ENCODE results near the gene RAI1. TPM values are rescaled to one million over a fixed set of nuclear protein-coding genes. Genes with fewer than 3 reads are reported as not detected.

Gene RAI1
- total RNA-seq, 1 donor, result 8.9 TPM

GRCh38 chr17:17709815-17710321 lies 28.6 kb downstream of the RAI1 start:
- Histone ChIP-seq H3K9me3 (ENCODE audit: low read depth, low read length) (no peaks in the 10 kb centered on the region), H3K4me3 (ENCODE audit: low read length) (no peak overlapping the region), H3K27me3 (ENCODE audit: insufficient read depth, low read length) (no peaks in the 10 kb centered on the region), H3K4me1 (ENCODE audit: insufficient read depth, low read length) (peaks cover 29% of the 10 kb centered on the region)

GRCh38 chr17:17710355-17710727 lies 29.1 kb downstream of the RAI1 start:
- H3K4me1 ChIP-seq (ENCODE audit: insufficient read depth, low read length), result peaks cover 29% of the 10 kb centered on the region
- no peak overlapping the region for H3K4me3 ChIP-seq (ENCODE audit: low read length)
- no peaks in the 10 kb centered on the region for H3K9me3 ChIP-seq (ENCODE audit: low read depth, low read length)
- no peaks in the 10 kb centered on the region for H3K27me3 ChIP-seq (ENCODE audit: insufficient read depth, low read length)

GRCh38 chr17:17710728-17711541 lies 29.7 kb downstream of the RAI1 start:
- Histone ChIP-seq H3K9me3 (ENCODE audit: low read depth, low read length) (no peaks in the 10 kb centered on the region), H3K4me3 (ENCODE audit: low read length) (no peak overlapping the region), H3K4me1 (ENCODE audit: insufficient read depth, low read length) (peaks cover 29% of the 10 kb centered on the region), H3K27me3 (ENCODE audit: insufficient read depth, low read length) (no peaks in the 10 kb centered on the region)

- Histone ChIP-seq H3K4me3 (ENCODE audit: low read length) (no peak overlapping the region), H3K27me3 (ENCODE audit: insufficient read depth, low read length) (no peaks in the 10 kb centered on the region), H3K4me1 (ENCODE audit: insufficient read depth, low read length) (peaks cover 29% of the 10 kb centered on the region), H3K9me3 (ENCODE audit: low read depth, low read length) (no peaks in the 10 kb centered on the region)
Measured at GRCh38 chr17:17711641-17712162, 30.4 kb downstream of the RAI1 start.

- Histone ChIP-seq H3K9me3 (ENCODE audit: low read depth, low read length) (no peaks in the 10 kb centered on the region), H3K4me3 (ENCODE audit: low read length) (no peak overlapping the region), H3K4me1 (ENCODE audit: insufficient read depth, low read length) (peaks cover 29% of the 10 kb centered on the region), H3K27me3 (ENCODE audit: insufficient read depth, low read length) (no peaks in the 10 kb centered on the region)
Measured at GRCh38 chr17:17712268-17712924, 31.1 kb downstream of the RAI1 start.

GRCh38 chr17:17713839-17714238 lies 32.6 kb downstream of the RAI1 start:
- Histone ChIP-seq H3K4me1 (ENCODE audit: insufficient read depth, low read length) (peaks cover 29% of the 10 kb centered on the region), H3K9me3 (ENCODE audit: low read depth, low read length) (no peaks in the 10 kb centered on the region), H3K4me3 (ENCODE audit: low read length) (no peak overlapping the region), H3K27me3 (ENCODE audit: insufficient read depth, low read length) (no peaks in the 10 kb centered on the region)

GRCh38 chr17:17714261-17714866 lies 33.1 kb downstream of the RAI1 start:
- Histone ChIP-seq H3K4me1 (ENCODE audit: insufficient read depth, low read length) (peaks cover 29% of the 10 kb centered on the region), H3K27me3 (ENCODE audit: insufficient read depth, low read length) (no peaks in the 10 kb centered on the region)

GRCh38 chr17:17714879-17715278 lies 33.6 kb downstream of the RAI1 start:
- Histone ChIP-seq H3K27me3 (ENCODE audit: insufficient read depth, low read length) (no peaks in the 10 kb centered on the region), H3K4me1 (ENCODE audit: insufficient read depth, low read length) (peaks cover 29% of the 10 kb centered on the region), H3K9me3 (ENCODE audit: low read depth, low read length) (no peaks in the 10 kb centered on the region), H3K4me3 (ENCODE audit: low read length) (no peak overlapping the region)

More at GRCh38 chr17:17714261-17714866, 33.1 kb downstream of the RAI1 start:
- Histone ChIP-seq H3K4me3 (ENCODE audit: low read length) (no peak overlapping the region), H3K9me3 (ENCODE audit: low read depth, low read length) (no peaks in the 10 kb centered on the region)

- peaks cover 22% of the 10 kb centered on the region for H3K4me1 ChIP-seq (ENCODE audit: insufficient read depth, low read length)
- H3K4me3 ChIP-seq (ENCODE audit: low read length), result no peak overlapping the region
- peaks cover 5% of the 10 kb centered on the region for H3K27me3 ChIP-seq (ENCODE audit: insufficient read depth, low read length)
- H3K9me3 ChIP-seq (ENCODE audit: low read depth, low read length), result no peaks in the 10 kb centered on the region
Measured at GRCh38 chr17:17716837-17717523, 35.7 kb downstream of the RAI1 start.

GRCh38 chr17:17718251-17718650 lies 37.0 kb downstream of the RAI1 start:
- H3K27me3 ChIP-seq (ENCODE audit: insufficient read depth, low read length), result peaks cover 15% of the 10 kb centered on the region
- H3K4me3 ChIP-seq (ENCODE audit: low read length), result no peak overlapping the region
- H3K9me3 ChIP-seq (ENCODE audit: low read depth, low read length), result no peaks in the 10 kb centered on the region
- peaks cover 23% of the 10 kb centered on the region for H3K4me1 ChIP-seq (ENCODE audit: insufficient read depth, low read length)

- peaks cover 24% of the 10 kb centered on the region for H3K4me1 ChIP-seq (ENCODE audit: insufficient read depth, low read length)
- H3K4me3 ChIP-seq (ENCODE audit: low read length), result no peak overlapping the region
- H3K27me3 ChIP-seq (ENCODE audit: insufficient read depth, low read length), result peaks cover 21% of the 10 kb centered on the region
- H3K9me3 ChIP-seq (ENCODE audit: low read depth, low read length), result no peaks in the 10 kb centered on the region
Measured at GRCh38 chr17:17719199-17719940, 38.1 kb downstream of the RAI1 start.

GRCh38 chr17:17719966-17720543 lies 38.8 kb downstream of the RAI1 start:
- H3K9me3 ChIP-seq (ENCODE audit: low read depth, low read length), result no peaks in the 10 kb centered on the region

GRCh38 chr17:17721140-17721668 lies 39.9 kb downstream of the RAI1 start:
- H3K4me3 ChIP-seq (ENCODE audit: low read length), result no peak overlapping the region
- H3K9me3 ChIP-seq (ENCODE audit: low read depth, low read length), result no peaks in the 10 kb centered on the region
- H3K4me1 ChIP-seq (ENCODE audit: insufficient read depth, low read length), result peaks cover 33% of the 10 kb centered on the region
- peaks cover 22% of the 10 kb centered on the region for H3K27me3 ChIP-seq (ENCODE audit: insufficient read depth, low read length)

More at GRCh38 chr17:17719966-17720543, 38.8 kb downstream of the RAI1 start:
- Histone ChIP-seq H3K4me1 (ENCODE audit: insufficient read depth, low read length) (peaks cover 22% of the 10 kb centered on the region), H3K27me3 (ENCODE audit: insufficient read depth, low read length) (peaks cover 22% of the 10 kb centered on the region), H3K4me3 (ENCODE audit: low read length) (no peak overlapping the region)
